Measurements from ENCODE around the gene CHCHD6. TPM values are rescaled to one million over a fixed set of nuclear protein-coding genes. Genes with fewer than 3 reads are reported as not detected.

CHCHD6 gene
- total RNA-seq, 1 experiment from 2014 or later, result 36.3 TPM

DNA sequence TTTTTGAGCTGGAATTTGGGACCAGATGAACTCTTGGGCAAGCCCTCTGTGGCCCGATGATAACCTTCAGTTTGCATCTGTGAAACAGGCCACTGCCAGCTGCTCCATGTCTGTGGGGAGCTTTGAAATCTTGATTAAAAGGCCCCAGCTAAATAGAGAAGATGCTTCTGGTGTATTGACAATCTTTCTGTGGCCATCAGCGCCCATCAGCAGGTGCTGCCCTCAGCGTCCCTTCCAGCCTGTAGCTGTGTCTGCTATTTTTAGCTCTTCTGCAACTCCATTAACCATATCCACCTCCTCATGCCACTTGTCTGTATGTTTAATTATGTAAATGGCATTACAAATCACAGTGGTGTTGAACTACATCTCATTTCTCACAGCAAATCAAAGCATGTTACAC is 54.0 kb downstream of the CHCHD6 start:
- Histone ChIP-seq H3K4me2 (ENCODE audit: low read length) (no peak overlapping the region), H3K9me3 (ENCODE audit: control insufficient read depth in 1 of 2, insufficient read depth in 1 of 2, low read depth in 1 of 2, low read length in 2 of 2) (no peaks in the 10 kb centered on the region), H3K4me3 (replicated peaks in 1 of 2; ENCODE audit: low read depth in 1 of 2, low read length in 2 of 2) (no peak overlapping the region), H3K27me3 (ENCODE audit: insufficient read depth, low read length) (no peaks in the 10 kb centered on the region), H2AFZ (ENCODE audit: low read depth, low read length, poor library complexity, severe bottlenecking) (no peak overlapping the region), H4K20me1 (ENCODE audit: insufficient read depth) (no peaks in the 10 kb centered on the region), H3K9me2 (ENCODE audit: insufficient read depth) (no peaks in the 10 kb centered on the region), H3K27ac (ENCODE audit: low read depth, low read length) (no peak overlapping the region), H3K9ac (ENCODE audit: low read length) (no peak overlapping the region), H3K79me2 (ENCODE audit: insufficient read depth, low read length) (no peaks in the 10 kb centered on the region; the same call in none of the 2 replicates), H3K4me1 (ENCODE audit: control insufficient read depth in 1 of 2, insufficient read depth in 2 of 2, low read length in 2 of 2) (no peaks in the 10 kb centered on the region), H3K36me3 (ENCODE audit: control insufficient read depth in 1 of 2, insufficient read depth in 2 of 2, low read length in 2 of 2) (no peaks in the 10 kb centered on the region)
- BruUV-seq (replicated peaks), result no TSS peak
- TF ChIP-seq TCF7L2 (IDR thresholded peaks at IDR 0.05; ENCODE audit: borderline replicate concordance, extremely low read depth, insufficient read depth, insufficient read length) (no peak), ELF1 (IDR thresholded peaks at IDR 0.05; ENCODE audit: borderline replicate concordance, low read depth) (no peak), POLR2AphosphoS5 (IDR thresholded peaks at IDR 0.05; ENCODE audit: low read depth, low read length) (no peak), EZH2 (IDR thresholded peaks at IDR 0.05) (no peak), YY1 (IDR thresholded peaks at IDR 0.05; ENCODE audit: extremely low read depth, insufficient replicate concordance, low read depth, low read length) (no peak), ZNF274 (IDR thresholded peaks at IDR 0.05; ENCODE audit: low read depth, low read length) (no peak), FOSL1 (IDR thresholded peaks at IDR 0.05; ENCODE audit: low read depth) (no peak), EGR1 (IDR thresholded peaks at IDR 0.05; ENCODE audit: low read depth) (no peak), SRF (IDR thresholded peaks at IDR 0.05; ENCODE audit: low read depth) (no peak), SP1 (IDR thresholded peaks at IDR 0.05; ENCODE audit: low read depth) (no peak), EZH2phosphoT487 (IDR thresholded peaks at IDR 0.05; ENCODE audit: borderline replicate concordance) (no peak), ATF3 (IDR thresholded peaks at IDR 0.05) (no peak), CEBPB (IDR thresholded peaks at IDR 0.05; ENCODE audit: low read depth) (no peak), JUND (IDR thresholded peaks at IDR 0.05) (no peak), CTCF (IDR thresholded peaks at IDR 0.05 in 2 of 3, conservative IDR thresholded peaks at IDR 0.05 in 1 of 3; ENCODE audit: borderline replicate concordance in 1 of 3, insufficient read depth in 1 of 3, low read depth in 2 of 3, low read length in 2 of 3) (no peak), CBX3 (IDR thresholded peaks at IDR 0.05; ENCODE audit: low read depth) (no peak), MAX (IDR thresholded peaks at IDR 0.05) (no peak)
- TF ChIP-seq, protein P1, sequence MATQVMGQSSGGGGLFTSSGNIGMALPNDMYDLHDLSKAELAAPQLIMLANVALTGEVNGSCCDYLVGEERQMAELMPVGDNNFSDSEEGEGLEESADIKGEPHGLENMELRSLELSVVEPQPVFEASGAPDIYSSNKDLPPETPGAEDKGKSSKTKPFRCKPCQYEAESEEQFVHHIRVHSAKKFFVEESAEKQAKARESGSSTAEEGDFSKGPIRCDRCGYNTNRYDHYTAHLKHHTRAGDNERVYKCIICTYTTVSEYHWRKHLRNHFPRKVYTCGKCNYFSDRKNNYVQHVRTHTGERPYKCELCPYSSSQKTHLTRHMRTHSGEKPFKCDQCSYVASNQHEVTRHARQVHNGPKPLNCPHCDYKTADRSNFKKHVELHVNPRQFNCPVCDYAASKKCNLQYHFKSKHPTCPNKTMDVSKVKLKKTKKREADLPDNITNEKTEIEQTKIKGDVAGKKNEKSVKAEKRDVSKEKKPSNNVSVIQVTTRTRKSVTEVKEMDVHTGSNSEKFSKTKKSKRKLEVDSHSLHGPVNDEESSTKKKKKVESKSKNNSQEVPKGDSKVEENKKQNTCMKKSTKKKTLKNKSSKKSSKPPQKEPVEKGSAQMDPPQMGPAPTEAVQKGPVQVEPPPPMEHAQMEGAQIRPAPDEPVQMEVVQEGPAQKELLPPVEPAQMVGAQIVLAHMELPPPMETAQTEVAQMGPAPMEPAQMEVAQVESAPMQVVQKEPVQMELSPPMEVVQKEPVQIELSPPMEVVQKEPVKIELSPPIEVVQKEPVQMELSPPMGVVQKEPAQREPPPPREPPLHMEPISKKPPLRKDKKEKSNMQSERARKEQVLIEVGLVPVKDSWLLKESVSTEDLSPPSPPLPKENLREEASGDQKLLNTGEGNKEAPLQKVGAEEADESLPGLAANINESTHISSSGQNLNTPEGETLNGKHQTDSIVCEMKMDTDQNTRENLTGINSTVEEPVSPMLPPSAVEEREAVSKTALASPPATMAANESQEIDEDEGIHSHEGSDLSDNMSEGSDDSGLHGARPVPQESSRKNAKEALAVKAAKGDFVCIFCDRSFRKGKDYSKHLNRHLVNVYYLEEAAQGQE (IDR thresholded peaks at IDR 0.05; ENCODE audit: low read depth), result no peak
- TF ChIP-seq, protein P2, sequence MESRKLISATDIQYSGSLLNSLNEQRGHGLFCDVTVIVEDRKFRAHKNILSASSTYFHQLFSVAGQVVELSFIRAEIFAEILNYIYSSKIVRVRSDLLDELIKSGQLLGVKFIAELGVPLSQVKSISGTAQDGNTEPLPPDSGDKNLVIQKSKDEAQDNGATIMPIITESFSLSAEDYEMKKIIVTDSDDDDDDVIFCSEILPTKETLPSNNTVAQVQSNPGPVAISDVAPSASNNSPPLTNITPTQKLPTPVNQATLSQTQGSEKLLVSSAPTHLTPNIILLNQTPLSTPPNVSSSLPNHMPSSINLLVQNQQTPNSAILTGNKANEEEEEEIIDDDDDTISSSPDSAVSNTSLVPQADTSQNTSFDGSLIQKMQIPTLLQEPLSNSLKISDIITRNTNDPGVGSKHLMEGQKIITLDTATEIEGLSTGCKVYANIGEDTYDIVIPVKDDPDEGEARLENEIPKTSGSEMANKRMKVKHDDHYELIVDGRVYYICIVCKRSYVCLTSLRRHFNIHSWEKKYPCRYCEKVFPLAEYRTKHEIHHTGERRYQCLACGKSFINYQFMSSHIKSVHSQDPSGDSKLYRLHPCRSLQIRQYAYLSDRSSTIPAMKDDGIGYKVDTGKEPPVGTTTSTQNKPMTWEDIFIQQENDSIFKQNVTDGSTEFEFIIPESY (IDR thresholded peaks at IDR 0.05; ENCODE audit: extremely low read depth, insufficient replicate concordance, low read length), result no peak
- DNase-seq (ENCODE audit: low read depth, low spot score), result no peak
- POLR2A ChIA-PET, result no interaction called here
- CTCF ChIA-PET, result no interaction called here
- RAD21 ChIA-PET (ENCODE audit: low non-redundant PET in 1 of 2, low total read pairs in 2 of 2, uncharacterized antibody in 2 of 2, unreplicated experiment in 2 of 2), result no interaction called here
- intact Hi-C loops (cut with micrococcal nuclease), result no loop called here
- no peak for ATAC-seq

Data from HCT116 (cell line).